ENCODE measurements around the gene RPS28.

RPS28 gene

GRCh38 chr19:8363803-8364771 is 42.8 kb downstream of the RPS28 start, which contains the start of gene ANGPTL4:
Gene ANGPTL4 (plus strand): TSS chr19:8364155. CDS start chr19:8364322, 167 bp downstream.
- Histone ChIP-seq H2AK5ac (ENCODE audit: low read length) (no peak within 1 kb of the TSS), H4K5ac (ENCODE audit: low read length) (no peak within 1 kb of the TSS), H3K79me1 (ENCODE audit: low read length) (no peaks in the 10 kb centered on the region), H2BK120ac (ENCODE audit: low read depth, low read length) (no peak within 1 kb of the TSS), H3K79me2 (ENCODE audit: control insufficient read depth, insufficient read depth, low read length) (no peaks in the 10 kb centered on the region), H3K27me3 (ENCODE audit: insufficient read depth, low read length, poor library complexity) (no peaks in the 10 kb centered on the region), H3K4ac (ENCODE audit: low read depth, low read length) (no peak within 1 kb of the TSS), H2BK15ac (replicated peaks; ENCODE audit: low read depth) (no peak within 1 kb of the TSS), H3K9ac (ENCODE audit: low read length) (peak within 1 kb of the TSS; percentile 78), H3K56ac (ENCODE audit: low read length) (peak within 1 kb of the TSS; percentile 83), H3K4me2 (ENCODE audit: low read length) (peak within 1 kb of the TSS; percentile 90), H3K23ac (ENCODE audit: low read length) (peak within 1 kb of the TSS; percentile 45), H3K18ac (ENCODE audit: low read length) (peak within 1 kb of the TSS; percentile 31), H2BK5ac (ENCODE audit: low read length) (no peak within 1 kb of the TSS), H3K4me1 (ENCODE audit: control insufficient read depth, low read depth, low read length) (peaks cover 4% of the 10 kb centered on the region), H3K4me3 (ENCODE audit: low read length) (peak within 1 kb of the TSS; percentile 1), H3K27ac (ENCODE audit: low read depth, low read length) (no peak within 1 kb of the TSS), H3K36me3 (ENCODE audit: control insufficient read depth, insufficient read depth, low read length) (no peaks in the 10 kb centered on the region), H4K8ac (ENCODE audit: low read depth, low read length) (no peak within 1 kb of the TSS)
- DNase-seq = peak; percentile 64
- WGBS (ENCODE audit: extremely low coverage, insufficient coverage, low lambda C conversion rate) = no CpG with 5 or more reads among the region's 81 CpGs

DNA sequence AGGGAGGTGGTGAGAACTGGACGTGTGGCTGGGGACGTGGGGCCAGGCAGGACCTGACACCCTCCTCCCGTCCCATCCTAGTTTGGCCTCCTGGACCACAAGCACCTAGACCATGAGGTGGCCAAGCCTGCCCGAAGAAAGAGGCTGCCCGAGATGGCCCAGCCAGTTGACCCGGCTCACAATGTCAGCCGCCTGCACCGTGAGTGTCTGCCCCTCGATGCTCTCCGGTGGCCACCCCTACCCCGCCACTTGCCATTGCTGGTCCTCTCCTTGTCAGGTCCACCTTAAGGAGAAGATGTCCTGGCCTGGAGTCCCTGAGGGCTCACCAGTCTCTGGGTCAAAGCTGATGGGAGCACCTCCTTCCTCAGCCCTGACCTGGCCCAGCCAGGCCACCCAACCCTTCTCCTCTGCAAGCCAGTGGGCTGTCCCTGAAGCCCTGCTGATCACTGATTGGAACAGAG is 44.9 kb downstream of the RPS28 start:
- H3K27me3 ChIP-seq (ENCODE audit: insufficient read depth, low read length, poor library complexity) = no peaks in the 10 kb centered on the region
- no peak overlapping the region for H2BK15ac ChIP-seq (replicated peaks; ENCODE audit: low read depth)
- H3K4ac ChIP-seq (ENCODE audit: low read depth, low read length) = no peak overlapping the region
- no peak overlapping the region for H3K4me2 ChIP-seq (ENCODE audit: low read length)
- no peak for DNase-seq
- H3K23ac ChIP-seq (ENCODE audit: low read length) = no peak overlapping the region
- H3K27ac ChIP-seq (ENCODE audit: low read depth, low read length) = no peak overlapping the region
- no CpG with 5 or more reads among the region's 11 CpGs for WGBS (ENCODE audit: extremely low coverage, insufficient coverage, low lambda C conversion rate)
- H3K56ac ChIP-seq (ENCODE audit: low read length) = peak overlapping the region; percentile 54
- no peaks in the 10 kb centered on the region for H3K79me2 ChIP-seq (ENCODE audit: control insufficient read depth, insufficient read depth, low read length)
- no peak overlapping the region for H4K8ac ChIP-seq (ENCODE audit: low read depth, low read length)
- H3K4me3 ChIP-seq (ENCODE audit: low read length) = no peak overlapping the region
- H2BK120ac ChIP-seq (ENCODE audit: low read depth, low read length) = no peak overlapping the region
- H4K5ac ChIP-seq (ENCODE audit: low read length) = no peak overlapping the region
- no peak overlapping the region for H3K9ac ChIP-seq (ENCODE audit: low read length)
- H2BK5ac ChIP-seq (ENCODE audit: low read length) = no peak overlapping the region
- H3K79me1 ChIP-seq (ENCODE audit: low read length) = no peaks in the 10 kb centered on the region
- no peak overlapping the region for H2AK5ac ChIP-seq (ENCODE audit: low read length)
- H3K18ac ChIP-seq (ENCODE audit: low read length) = no peak overlapping the region
- no peaks in the 10 kb centered on the region for H3K36me3 ChIP-seq (ENCODE audit: control insufficient read depth, insufficient read depth, low read length)
- H3K4me1 ChIP-seq (ENCODE audit: control insufficient read depth, low read depth, low read length) = peaks cover 4% of the 10 kb centered on the region

DNA sequence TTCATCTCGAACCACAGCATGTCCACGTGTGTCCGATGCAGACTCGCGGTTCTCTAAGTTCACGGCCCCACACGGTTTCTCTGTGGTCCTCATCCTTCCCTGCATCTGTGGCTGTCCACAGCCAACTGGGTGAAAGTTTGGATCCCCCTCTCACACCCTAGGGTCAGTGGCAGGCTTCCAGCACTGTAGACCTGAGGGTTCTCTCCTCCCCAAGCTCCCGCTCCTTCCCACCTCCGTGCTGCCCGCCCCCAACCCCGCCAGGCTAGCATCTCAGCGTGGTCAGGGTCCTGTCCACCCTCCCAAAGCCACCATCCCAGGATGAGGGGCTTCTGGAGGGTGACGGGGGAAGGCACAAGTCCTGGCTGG is 45.6 kb downstream of the RPS28 start:
- Histone ChIP-seq H3K9ac (ENCODE audit: low read length) (peak overlapping the region; percentile 35), H4K5ac (ENCODE audit: low read length) (no peak overlapping the region), H4K8ac (ENCODE audit: low read depth, low read length) (no peak overlapping the region), H3K56ac (ENCODE audit: low read length) (peak overlapping the region; percentile 66), H2BK120ac (ENCODE audit: low read depth, low read length) (no peak overlapping the region), H3K4me2 (ENCODE audit: low read length) (no peak overlapping the region), H3K79me2 (ENCODE audit: control insufficient read depth, insufficient read depth, low read length) (no peaks in the 10 kb centered on the region), H3K27me3 (ENCODE audit: insufficient read depth, low read length, poor library complexity) (no peaks in the 10 kb centered on the region), H3K36me3 (ENCODE audit: control insufficient read depth, insufficient read depth, low read length) (no peaks in the 10 kb centered on the region), H2BK5ac (ENCODE audit: low read length) (peak overlapping the region; percentile 2), H3K27ac (ENCODE audit: low read depth, low read length) (no peak overlapping the region), H3K4me3 (ENCODE audit: low read length) (no peak overlapping the region), H3K23ac (ENCODE audit: low read length) (peak overlapping the region; percentile 20), H2AK5ac (ENCODE audit: low read length) (peak overlapping the region; percentile 1), H3K79me1 (ENCODE audit: low read length) (no peaks in the 10 kb centered on the region), H3K4ac (ENCODE audit: low read depth, low read length) (no peak overlapping the region), H3K18ac (ENCODE audit: low read length) (no peak overlapping the region), H2BK15ac (replicated peaks; ENCODE audit: low read depth) (no peak overlapping the region), H3K4me1 (ENCODE audit: control insufficient read depth, low read depth, low read length) (peaks cover 4% of the 10 kb centered on the region)
- no CpG with 5 or more reads among the region's 13 CpGs for WGBS (ENCODE audit: extremely low coverage, insufficient coverage, low lambda C conversion rate)
- DNase-seq = no peak

DNA sequence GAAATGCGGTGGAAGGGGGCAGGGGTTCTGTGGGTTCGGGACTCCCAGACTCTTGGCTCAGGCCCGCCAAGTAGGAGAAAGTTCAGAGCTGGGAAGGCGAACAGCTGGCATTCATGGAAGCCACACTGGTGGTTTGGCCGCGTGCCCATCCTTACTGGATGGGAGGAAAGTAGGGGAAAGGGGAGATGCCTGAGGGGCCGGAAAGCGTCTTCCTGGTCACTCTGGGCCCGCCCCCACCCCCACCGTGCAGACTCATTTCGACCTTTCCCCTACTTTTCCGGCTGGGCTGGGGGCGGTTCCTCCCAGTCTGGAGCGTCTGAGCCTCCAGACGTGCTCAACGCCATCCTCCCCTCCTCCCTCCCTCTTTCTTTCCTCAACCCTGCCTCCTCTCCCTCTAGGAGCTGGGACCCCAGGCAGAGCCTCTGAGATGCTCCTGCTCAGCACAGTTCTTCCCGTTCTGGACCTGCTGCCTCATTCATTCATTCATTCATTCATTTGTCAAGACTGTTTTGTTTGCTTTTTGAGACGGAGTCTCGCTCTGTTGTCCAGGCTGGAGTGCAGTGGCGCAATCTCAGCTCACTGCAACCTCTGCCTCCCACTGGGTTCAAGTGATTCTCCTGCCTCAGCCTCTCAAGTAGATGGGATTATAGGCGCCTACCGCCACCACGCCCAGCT is 46.2 kb downstream of the RPS28 start:
- no peak overlapping the region for H2BK120ac ChIP-seq (ENCODE audit: low read depth, low read length)
- peak overlapping the region; percentile 62 for H2BK5ac ChIP-seq (ENCODE audit: low read length)
- no peak overlapping the region for H3K4me2 ChIP-seq (ENCODE audit: low read length)
- no CpG with 5 or more reads among the region's 23 CpGs for WGBS (ENCODE audit: extremely low coverage, insufficient coverage, low lambda C conversion rate)
- H3K4me1 ChIP-seq (ENCODE audit: control insufficient read depth, low read depth, low read length) = peaks cover 4% of the 10 kb centered on the region
- H3K79me2 ChIP-seq (ENCODE audit: control insufficient read depth, insufficient read depth, low read length) = no peaks in the 10 kb centered on the region
- peak overlapping the region; percentile 20 for H3K23ac ChIP-seq (ENCODE audit: low read length)
- DNase-seq = peak; percentile 85
- H3K27me3 ChIP-seq (ENCODE audit: insufficient read depth, low read length, poor library complexity) = no peaks in the 10 kb centered on the region
- no peak overlapping the region for H2BK15ac ChIP-seq (replicated peaks; ENCODE audit: low read depth)
- H3K56ac ChIP-seq (ENCODE audit: low read length) = peak overlapping the region; percentile 80
- H2AK5ac ChIP-seq (ENCODE audit: low read length) = no peak overlapping the region
- no peaks in the 10 kb centered on the region for H3K36me3 ChIP-seq (ENCODE audit: control insufficient read depth, insufficient read depth, low read length)
- no peak overlapping the region for H4K5ac ChIP-seq (ENCODE audit: low read length)
- no peak overlapping the region for H3K4me3 ChIP-seq (ENCODE audit: low read length)
- H3K27ac ChIP-seq (ENCODE audit: low read depth, low read length) = no peak overlapping the region
- no peak overlapping the region for H3K4ac ChIP-seq (ENCODE audit: low read depth, low read length)
- no peaks in the 10 kb centered on the region for H3K79me1 ChIP-seq (ENCODE audit: low read length)
- peak overlapping the region; percentile 35 for H3K9ac ChIP-seq (ENCODE audit: low read length)
- H4K8ac ChIP-seq (ENCODE audit: low read depth, low read length) = no peak overlapping the region
- no peak overlapping the region for H3K18ac ChIP-seq (ENCODE audit: low read length)

- Histone ChIP-seq H3K27me3 (ENCODE audit: insufficient read depth, low read length, poor library complexity) (no peaks in the 10 kb centered on the region), H4K5ac (ENCODE audit: low read length) (no peak overlapping the region), H3K4me2 (ENCODE audit: low read length) (no peak overlapping the region), H2BK120ac (ENCODE audit: low read depth, low read length) (no peak overlapping the region), H3K56ac (ENCODE audit: low read length) (no peak overlapping the region), H2BK15ac (replicated peaks; ENCODE audit: low read depth) (no peak overlapping the region), H3K79me1 (ENCODE audit: low read length) (no peaks in the 10 kb centered on the region), H3K27ac (ENCODE audit: low read depth, low read length) (no peak overlapping the region), H3K23ac (ENCODE audit: low read length) (no peak overlapping the region), H3K18ac (ENCODE audit: low read length) (no peak overlapping the region), H2BK5ac (ENCODE audit: low read length) (no peak overlapping the region), H3K4me1 (ENCODE audit: control insufficient read depth, low read depth, low read length) (peaks cover 4% of the 10 kb centered on the region), H3K4me3 (ENCODE audit: low read length) (no peak overlapping the region), H3K79me2 (ENCODE audit: control insufficient read depth, insufficient read depth, low read length) (no peaks in the 10 kb centered on the region), H3K36me3 (ENCODE audit: control insufficient read depth, insufficient read depth, low read length) (no peaks in the 10 kb centered on the region), H2AK5ac (ENCODE audit: low read length) (no peak overlapping the region), H4K8ac (ENCODE audit: low read depth, low read length) (no peak overlapping the region), H3K9ac (ENCODE audit: low read length) (no peak overlapping the region), H3K4ac (ENCODE audit: low read depth, low read length) (no peak overlapping the region)
- no CpG with 5 or more reads among the region's 19 CpGs for WGBS (ENCODE audit: extremely low coverage, insufficient coverage, low lambda C conversion rate)
- no peak for DNase-seq
These were observed 49.1 kb downstream of the RPS28 start for GRCh38 chr19:8370176-8371010.

Data from mesendoderm (in vitro differentiated cells).